GM10266 (cell line): ENCODE data around the gene SMYD2.

Source experiments
- DNase-seq: peaks from one replicate; pipeline ENCODE4 v3.0.0; 2012; ENCODE audit errors: extremely low spot score
- TF ChIP-seq, protein P1 (sequence below): IDR thresholded peaks from 2 replicates; pipeline ENCODE4 v1.5.1; 2012; ENCODE audit warnings: mild to moderate bottlenecking, low read depth; ENCODE audit not compliant: control insufficient read depth, insufficient read depth; ENCODE audit errors: missing control alignments

The SMYD2 gene

DNA sequence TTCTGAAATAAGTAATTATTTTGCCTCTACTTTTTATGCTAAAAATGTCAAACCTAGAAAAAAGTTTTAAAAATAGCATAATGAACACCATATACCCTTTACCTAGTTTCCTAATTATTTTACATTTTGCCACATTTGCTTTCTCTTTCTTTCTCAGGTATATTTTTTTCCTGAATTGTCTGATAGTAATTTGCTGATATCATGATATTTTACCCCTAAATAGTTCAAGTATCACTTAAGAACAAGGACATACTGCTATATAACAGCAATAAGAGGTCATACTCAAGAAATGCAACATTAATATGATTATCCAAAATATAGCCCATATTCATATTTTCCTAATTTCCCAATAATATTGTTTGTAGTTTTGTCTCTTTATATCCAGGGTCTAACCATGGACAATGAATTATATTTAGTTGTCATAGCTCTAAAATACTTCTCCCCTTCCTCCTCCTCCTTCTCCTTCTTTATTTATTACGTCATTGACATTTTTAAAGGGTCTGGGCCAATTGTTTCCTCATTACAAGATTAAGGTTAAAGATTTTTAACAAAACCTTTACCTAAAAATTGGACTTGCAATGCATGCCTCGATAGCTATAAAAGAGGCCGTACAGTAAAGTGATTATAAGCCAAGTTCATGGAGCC, 20.3 kb upstream of the SMYD2 start:
- TF ChIP-seq, protein P1, sequence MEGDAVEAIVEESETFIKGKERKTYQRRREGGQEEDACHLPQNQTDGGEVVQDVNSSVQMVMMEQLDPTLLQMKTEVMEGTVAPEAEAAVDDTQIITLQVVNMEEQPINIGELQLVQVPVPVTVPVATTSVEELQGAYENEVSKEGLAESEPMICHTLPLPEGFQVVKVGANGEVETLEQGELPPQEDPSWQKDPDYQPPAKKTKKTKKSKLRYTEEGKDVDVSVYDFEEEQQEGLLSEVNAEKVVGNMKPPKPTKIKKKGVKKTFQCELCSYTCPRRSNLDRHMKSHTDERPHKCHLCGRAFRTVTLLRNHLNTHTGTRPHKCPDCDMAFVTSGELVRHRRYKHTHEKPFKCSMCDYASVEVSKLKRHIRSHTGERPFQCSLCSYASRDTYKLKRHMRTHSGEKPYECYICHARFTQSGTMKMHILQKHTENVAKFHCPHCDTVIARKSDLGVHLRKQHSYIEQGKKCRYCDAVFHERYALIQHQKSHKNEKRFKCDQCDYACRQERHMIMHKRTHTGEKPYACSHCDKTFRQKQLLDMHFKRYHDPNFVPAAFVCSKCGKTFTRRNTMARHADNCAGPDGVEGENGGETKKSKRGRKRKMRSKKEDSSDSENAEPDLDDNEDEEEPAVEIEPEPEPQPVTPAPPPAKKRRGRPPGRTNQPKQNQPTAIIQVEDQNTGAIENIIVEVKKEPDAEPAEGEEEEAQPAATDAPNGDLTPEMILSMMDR: no peak
- no peak for DNase-seq

DNA sequence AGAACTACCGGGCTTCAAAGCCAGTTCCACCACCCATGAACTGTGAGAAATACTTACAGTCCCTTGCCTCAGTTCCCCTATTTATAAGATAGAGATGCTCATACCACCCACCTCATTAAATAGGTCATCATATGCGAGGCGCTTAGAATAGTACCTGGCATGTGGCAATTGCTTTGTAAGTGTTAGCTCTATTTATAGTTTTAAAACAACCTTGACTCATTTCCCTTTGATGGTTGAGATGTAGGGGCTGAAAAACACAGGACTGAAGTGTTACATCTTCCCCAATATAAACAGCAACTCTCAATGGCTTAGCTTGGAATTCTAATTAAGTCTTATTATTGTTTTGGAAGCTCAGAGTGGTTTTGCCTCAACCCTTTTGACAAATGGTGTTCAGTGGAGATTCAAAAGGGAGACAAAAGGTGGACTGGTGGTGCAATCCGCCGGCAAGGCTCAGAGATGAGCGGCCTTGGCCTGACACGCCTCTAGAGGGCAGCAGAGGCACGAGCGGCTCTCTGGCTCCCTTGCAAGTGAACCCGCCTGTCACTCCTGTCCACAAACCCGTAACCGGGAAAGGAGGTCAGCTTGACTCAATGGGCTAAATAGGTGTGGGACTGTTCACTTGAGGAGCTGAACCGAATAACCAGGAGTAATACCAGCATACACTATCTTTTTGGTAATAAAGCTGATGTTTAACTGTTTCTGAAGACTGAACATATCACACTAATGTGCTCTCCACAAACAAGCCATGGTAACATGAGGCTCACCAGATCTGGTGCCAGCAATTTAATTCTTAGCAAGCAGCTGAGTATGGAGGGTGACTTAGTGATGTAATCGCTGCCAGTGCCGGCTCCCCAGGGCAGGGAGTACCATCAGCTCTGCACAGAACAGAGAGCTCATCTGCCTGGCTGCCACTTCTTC, 19.5 kb upstream of the SMYD2 start:
- TF ChIP-seq, protein P1: peak; percentile 97
- DNase-seq: peak; percentile 55

DNA sequence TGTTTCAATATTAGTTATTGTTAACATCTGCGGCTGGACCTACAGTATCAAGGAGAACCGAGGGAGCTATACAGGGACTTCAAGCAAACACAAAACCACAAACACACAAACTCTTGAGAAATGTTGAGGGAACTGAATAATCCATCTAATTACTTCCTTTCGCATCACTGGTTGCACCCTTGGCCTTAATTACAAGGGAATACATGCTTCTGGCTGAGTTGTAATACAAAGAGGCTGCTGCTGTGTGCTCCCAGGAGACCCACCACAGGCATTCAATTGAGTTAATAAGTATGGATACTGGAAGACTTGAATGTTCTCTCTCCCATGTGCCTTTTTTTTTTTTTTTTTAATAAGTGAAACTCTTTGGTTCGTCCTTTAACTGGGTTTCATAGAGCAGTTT, 16.8 kb upstream of the SMYD2 start:
- no peak for DNase-seq
- TF ChIP-seq, protein P1: no peak

DNA sequence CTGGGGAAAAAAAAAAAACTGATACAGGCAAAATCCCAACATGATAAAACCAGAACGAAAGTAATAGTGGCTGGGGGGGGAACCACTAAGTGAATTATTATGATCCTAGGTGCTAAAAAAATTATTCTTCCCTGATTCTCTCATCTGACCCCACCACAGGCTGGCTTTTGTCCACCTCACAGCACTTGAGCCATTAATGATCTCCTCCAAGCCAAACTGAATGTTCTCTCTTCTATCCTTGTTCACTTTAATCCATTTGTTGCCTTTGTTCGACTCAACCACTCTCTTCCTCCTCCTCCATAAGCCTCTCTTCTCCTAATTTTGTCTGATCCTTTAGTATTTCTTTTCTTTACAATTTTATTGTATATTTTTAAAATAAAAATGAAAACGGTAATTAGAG, 16.0 kb upstream of the SMYD2 start:
- TF ChIP-seq, protein P1: no peak
- no peak for DNase-seq

DNA sequence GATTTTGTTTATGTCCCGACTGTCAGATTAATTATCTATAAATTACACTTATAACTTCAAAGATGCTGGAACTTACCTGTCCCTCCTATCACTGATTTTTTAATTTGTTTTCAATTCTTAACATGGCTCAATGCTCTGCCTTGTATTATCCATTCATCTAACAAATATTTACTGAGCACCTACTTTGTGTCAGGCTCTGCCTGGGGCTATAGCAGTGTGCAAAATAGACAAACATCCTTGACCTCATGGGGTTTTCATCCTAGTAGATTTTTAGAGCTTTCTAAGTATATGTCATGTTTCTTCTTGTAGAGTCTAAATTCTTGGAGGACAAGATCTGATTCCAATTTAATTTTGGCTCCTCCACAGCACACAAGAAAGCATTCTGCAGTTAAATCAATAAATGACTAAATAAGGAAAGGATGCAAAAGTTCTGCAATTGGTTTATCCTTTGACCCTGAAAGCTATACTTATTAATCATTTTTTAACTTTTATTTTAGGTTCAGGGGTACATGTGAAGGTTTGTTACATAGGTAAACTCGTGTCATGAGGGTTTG, 10.8 kb upstream of the SMYD2 start:
- no peak for DNase-seq
- TF ChIP-seq, protein P1: no peak

DNA sequence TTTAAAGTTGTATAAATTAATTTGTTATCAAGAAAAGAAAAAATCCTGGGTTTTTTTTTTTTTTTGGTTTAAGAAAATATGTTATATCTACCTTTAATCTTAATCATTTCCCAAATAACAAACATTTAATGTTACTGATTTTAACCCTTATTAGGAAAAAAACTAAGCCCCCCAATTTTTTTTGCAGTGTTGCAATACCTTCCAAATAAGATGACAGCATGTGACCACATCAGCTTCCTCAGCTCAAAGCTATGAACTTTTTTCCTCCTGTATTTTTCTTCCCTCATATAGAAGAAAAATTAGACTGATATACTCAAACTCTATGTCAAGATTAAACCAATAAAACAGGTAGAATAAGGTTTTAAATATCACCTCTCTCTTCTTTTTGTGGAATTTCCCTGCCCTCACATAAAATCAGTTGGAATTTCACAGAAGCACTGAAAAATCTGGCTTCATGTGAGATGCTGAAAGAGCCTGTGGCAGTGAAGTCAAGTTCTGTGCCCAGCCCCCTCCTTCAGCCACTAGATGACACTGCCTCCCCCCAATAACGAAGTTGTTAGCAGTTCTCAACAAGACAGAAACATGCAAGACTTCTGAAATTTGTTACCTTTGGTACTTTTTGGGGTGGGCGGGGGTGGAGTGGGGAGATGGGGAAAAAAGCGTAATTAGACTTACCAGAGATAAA, 9.6 kb upstream of the SMYD2 start:
- DNase-seq: no peak

More for the DNA sequence above, 9.6 kb upstream of the SMYD2 start:
- TF ChIP-seq, protein P1: peak; percentile 34
